Measurements from ENCODE around the gene TUBGCP2. TPM values are rescaled to one million over a fixed set of nuclear protein-coding genes. Genes with fewer than 3 reads are reported as not detected.

TUBGCP2 gene
- total RNA-seq, 1 experiment from 2014 or later, result 52.4 TPM

- peaks cover 11% of the 10 kb centered on the region for H3K27me3 Mint-ChIP-seq (ENCODE audit: low read depth)
- Histone ChIP-seq H3K56ac (ENCODE audit: insufficient read length, low read depth, low read length) (no peak overlapping the region), H3K4ac (ENCODE audit: low read depth, low read length) (no peak overlapping the region), H3K27me3 (ENCODE audit: insufficient read depth, low read length) (no peaks in the 10 kb centered on the region; the same call in 1 of the 2 replicates), H4K5ac (ENCODE audit: insufficient read length, low read depth, low read length) (no peak overlapping the region), H3K79me1 (ENCODE audit: insufficient read depth, low read depth, low read length, poor library complexity, severe bottlenecking) (no peaks in the 10 kb centered on the region), H3K4me1 (ENCODE audit: insufficient read depth, low read length) (no peaks in the 10 kb centered on the region), H3K27ac (ENCODE audit: insufficient read length, low read depth, low read length) (no peak overlapping the region), H3K18ac (ENCODE audit: insufficient read length, low read depth, low read length) (no peak overlapping the region), H2BK5ac (ENCODE audit: insufficient read length, low read length) (no peak overlapping the region), H3K9me3 (ENCODE audit: control insufficient read depth, low read depth, low read length) (no peaks in the 10 kb centered on the region), H4K91ac (ENCODE audit: insufficient read length, low read depth, low read length) (no peak overlapping the region), H4K20me1 (ENCODE audit: control insufficient read depth, insufficient read depth, insufficient read length) (no peaks in the 10 kb centered on the region), H2AK5ac (ENCODE audit: insufficient read length, low read length) (no peak overlapping the region), H3K9ac (ENCODE audit: extremely low read depth, insufficient read length, low read length) (no peak overlapping the region), H3K23me2 (ENCODE audit: insufficient read length, low read depth, low read length, poor library complexity, severe bottlenecking) (peaks cover 6% of the 10 kb centered on the region), H3K79me2 (ENCODE audit: insufficient read depth, low read length) (no peaks in the 10 kb centered on the region), H3K4me2 (ENCODE audit: insufficient read depth, insufficient read length, low read length) (no peak overlapping the region), H3T11ph (ENCODE audit: low read length) (no peak overlapping the region), H2BK20ac (ENCODE audit: low read depth, low read length, poor library complexity, severe bottlenecking) (no peak overlapping the region), H3K14ac (ENCODE audit: insufficient read depth, low read length) (no peak overlapping the region; the same call in 1 of the 2 replicates), H2AFZ (ENCODE audit: low read length) (no peak overlapping the region), H2BK15ac (ENCODE audit: low read depth, low read length) (no peak overlapping the region), H4K8ac (replicated peaks; ENCODE audit: insufficient read length, low read depth, low read length) (no peak overlapping the region), H3K23ac (ENCODE audit: insufficient read length, low read depth, low read length) (no peak overlapping the region), H2BK120ac (ENCODE audit: low read depth, low read length, poor library complexity, severe bottlenecking) (no peak overlapping the region), H2BK12ac (ENCODE audit: insufficient read length, low read depth, low read length) (no peak overlapping the region)
- H3K9me3 Mint-ChIP-seq, result no peaks in the 10 kb centered on the region
- no peak overlapping the region for H3K4me3 Mint-ChIP-seq
- H3K36me3 Mint-ChIP-seq (ENCODE audit: insufficient read depth in 1 of 3, low read depth in 3 of 3), result no peaks in the 10 kb centered on the region
- no peak overlapping the region for H3K27ac Mint-ChIP-seq
- DNase-seq, result no peak
- peaks cover 0 to 7% of the 10 kb centered on the region in 2 experiments; a peak in 3 of 4 replicates for H3K4me1 Mint-ChIP-seq
- WGBS (ENCODE audit: extremely low coverage, insufficient read length, low lambda C conversion rate), result no CpG with 5 or more reads among the region's 35 CpGs
- no peak for TF ChIP-seq CTCF (conservative IDR thresholded peaks at IDR 0.05)
Measured at GRCh38 chr10:133271521-133272300, 37.0 kb downstream of the TUBGCP2 start.

Measured in H9 (cell line).